ENCODE measurements around the gene QSER1.

DNA sequence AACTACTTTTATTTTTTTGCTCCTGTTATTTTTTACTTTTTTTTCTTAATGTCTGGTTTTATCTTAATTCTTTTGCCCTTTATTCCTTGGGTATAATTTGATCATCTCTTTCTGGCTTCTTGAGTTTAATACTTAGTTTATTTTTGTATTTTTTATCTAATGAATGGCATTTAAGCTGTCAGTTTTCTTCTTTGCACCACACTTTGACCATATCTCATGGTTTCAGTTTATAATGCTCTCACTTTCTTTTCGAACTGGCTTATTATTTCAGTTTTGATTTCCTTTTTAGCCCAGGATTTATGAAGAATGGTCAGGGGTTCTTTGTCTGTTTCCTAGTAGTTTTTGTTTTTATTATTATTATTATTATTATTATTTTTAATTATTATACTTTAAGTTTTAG, 48.3 kb downstream of the QSER1 start:
- TF ChIP-seq CTCF (IDR thresholded peaks at IDR 0.05; ENCODE audit: low read depth, low read length, poor library complexity, severe bottlenecking): no peak
- no peak for TF ChIP-seq EZH2phosphoT487 (IDR thresholded peaks at IDR 0.05; ENCODE audit: borderline replicate concordance, low read length)
